ELF-1 (cell line): ENCODE data around the gene SLC12A2.

ENCODE experiments used
- DNase-seq: peaks from one replicate; pipeline ENCODE4 v3.0.0-alpha.2; 2016; ENCODE audit warnings: low read depth, low spot score

Gene SLC12A2

GRCh38 chr5:128097224-128097623 is 13.7 kb downstream of the SLC12A2 start:
- DNase-seq = no peak

- no peak for DNase-seq
Observed at GRCh38 chr5:128097781-128098180, 14.2 kb downstream of the SLC12A2 start.

- DNase-seq = no peak
Observed at GRCh38 chr5:128099944-128100343, 16.4 kb downstream of the SLC12A2 start.

GRCh38 chr5:128100860-128101557 is 17.4 kb downstream of the SLC12A2 start:
- no peak for DNase-seq

- no peak for DNase-seq
Observed at GRCh38 chr5:128101676-128102075, 18.1 kb downstream of the SLC12A2 start.

- no peak for DNase-seq
Observed at GRCh38 chr5:128105203-128105602, 21.6 kb downstream of the SLC12A2 start.

- no peak for DNase-seq
Observed at GRCh38 chr5:128109138-128109537, 25.6 kb downstream of the SLC12A2 start.

GRCh38 chr5:128109766-128110165 is 26.2 kb downstream of the SLC12A2 start:
- no peak for DNase-seq

GRCh38 chr5:128111818-128112448 is 28.4 kb downstream of the SLC12A2 start:
- no peak for DNase-seq

- DNase-seq = no peak
Observed at GRCh38 chr5:128116445-128116844, 32.9 kb downstream of the SLC12A2 start.

- no peak for DNase-seq
Observed at GRCh38 chr5:128118214-128118613, 34.6 kb downstream of the SLC12A2 start.

- DNase-seq = peak; percentile 18
Observed at GRCh38 chr5:128121651-128122050, 38.1 kb downstream of the SLC12A2 start.

GRCh38 chr5:128123936-128124335 is 40.4 kb downstream of the SLC12A2 start:
- DNase-seq = no peak

GRCh38 chr5:128126241-128126640 is 42.7 kb downstream of the SLC12A2 start:
- DNase-seq = no peak

GRCh38 chr5:128132499-128132898 is 48.9 kb downstream of the SLC12A2 start:
- no peak for DNase-seq

GRCh38 chr5:128135286-128135685 is 51.7 kb downstream of the SLC12A2 start:
- no peak for DNase-seq

GRCh38 chr5:128143911-128144310 is 60.3 kb downstream of the SLC12A2 start:
- DNase-seq = no peak

GRCh38 chr5:128144491-128144890 is 60.9 kb downstream of the SLC12A2 start:
- DNase-seq = no peak

GRCh38 chr5:128146671-128147070 is 63.1 kb downstream of the SLC12A2 start:
- DNase-seq = no peak

- DNase-seq = no peak
Observed at GRCh38 chr5:128154943-128155342, 71.4 kb downstream of the SLC12A2 start.

GRCh38 chr5:128155776-128156175 is 72.2 kb downstream of the SLC12A2 start:
- DNase-seq = no peak

GRCh38 chr5:128156521-128156920 is 73.0 kb downstream of the SLC12A2 start:
- no peak for DNase-seq

- no peak for DNase-seq
Observed at GRCh38 chr5:128158342-128158741, 74.8 kb downstream of the SLC12A2 start.
